ENCODE results near the gene ST6GALNAC2. TPM values are rescaled to one million over a fixed set of nuclear protein-coding genes. Genes with fewer than 3 reads are reported as not detected.
A peak's percentile ranks its signal among the peaks of the same experiment; 100 is the strongest.

ST6GALNAC2 gene
- total and polyA plus RNA-seq, 12 donors = 0.50 to 37.8 (median 5.6) TPM

DNA sequence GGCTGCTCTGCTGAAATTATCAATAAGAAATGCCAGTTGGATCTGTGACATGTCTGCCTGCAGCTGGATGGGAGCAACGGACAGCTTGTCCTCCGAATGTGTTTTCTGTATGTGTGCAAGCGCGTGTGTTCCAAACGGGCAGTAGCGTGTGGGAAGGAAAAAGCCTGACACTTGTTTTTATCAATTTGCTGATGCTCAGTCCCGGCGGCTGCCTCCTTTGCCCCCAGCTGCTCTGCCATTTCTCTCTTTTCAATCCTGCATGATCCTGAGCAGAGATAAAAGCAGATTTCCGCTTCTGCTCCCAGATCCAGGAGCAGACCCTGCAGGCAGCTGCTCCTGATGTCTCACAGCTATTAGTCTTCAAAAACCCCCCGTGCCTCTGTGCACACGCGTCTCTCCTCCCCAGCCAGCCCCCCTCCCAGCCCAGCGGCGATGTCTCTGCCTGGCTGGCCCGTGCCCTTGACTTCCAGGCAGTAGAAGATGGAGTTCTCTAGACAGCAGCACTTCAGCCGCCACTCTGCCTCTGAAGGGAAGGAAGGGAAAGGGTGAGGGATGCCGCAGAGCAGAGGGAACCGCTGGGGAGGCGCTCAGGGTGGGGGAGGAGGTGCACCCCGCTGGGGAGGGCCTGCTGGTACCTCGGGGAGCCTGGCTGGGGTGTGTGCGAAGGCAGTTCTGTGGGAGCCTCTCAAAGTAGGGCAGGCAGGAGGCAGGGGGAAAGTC is 41.7 kb downstream of the ST6GALNAC2 start:
- 15 to 33% (median 22%) methylated on average over 13 to 22 of the region's 22 CpGs for WGBS, 4 donors
- no peaks in the 10 kb centered on the region for H3K27me3 ChIP-seq
- H3K9me3 ChIP-seq (replicated peaks in 1 of 3) = no peaks in the 10 kb centered on the region
- peaks cover 30 to 63% of the 10 kb centered on the region in 2 donors for H3K4me1 ChIP-seq (replicated peaks in 1 of 2)
- H3K4me3 ChIP-seq = no peak overlapping the region
- peak overlapping the region in 3 of 5 donors; percentile 19 to 71 (median 60) for H3K27ac ChIP-seq
- intact Hi-C loops (cut with DNase I) = no loop called here
- no peaks in the 10 kb centered on the region for H3K36me3 ChIP-seq (replicated peaks in 1 of 2)
- peak in 1 of 7 donors; percentile 76 for DNase-seq
- no peak for TF ChIP-seq POLR2A (IDR thresholded peaks at IDR 0.05)
- TF ChIP-seq, protein P1, sequence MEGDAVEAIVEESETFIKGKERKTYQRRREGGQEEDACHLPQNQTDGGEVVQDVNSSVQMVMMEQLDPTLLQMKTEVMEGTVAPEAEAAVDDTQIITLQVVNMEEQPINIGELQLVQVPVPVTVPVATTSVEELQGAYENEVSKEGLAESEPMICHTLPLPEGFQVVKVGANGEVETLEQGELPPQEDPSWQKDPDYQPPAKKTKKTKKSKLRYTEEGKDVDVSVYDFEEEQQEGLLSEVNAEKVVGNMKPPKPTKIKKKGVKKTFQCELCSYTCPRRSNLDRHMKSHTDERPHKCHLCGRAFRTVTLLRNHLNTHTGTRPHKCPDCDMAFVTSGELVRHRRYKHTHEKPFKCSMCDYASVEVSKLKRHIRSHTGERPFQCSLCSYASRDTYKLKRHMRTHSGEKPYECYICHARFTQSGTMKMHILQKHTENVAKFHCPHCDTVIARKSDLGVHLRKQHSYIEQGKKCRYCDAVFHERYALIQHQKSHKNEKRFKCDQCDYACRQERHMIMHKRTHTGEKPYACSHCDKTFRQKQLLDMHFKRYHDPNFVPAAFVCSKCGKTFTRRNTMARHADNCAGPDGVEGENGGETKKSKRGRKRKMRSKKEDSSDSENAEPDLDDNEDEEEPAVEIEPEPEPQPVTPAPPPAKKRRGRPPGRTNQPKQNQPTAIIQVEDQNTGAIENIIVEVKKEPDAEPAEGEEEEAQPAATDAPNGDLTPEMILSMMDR (IDR thresholded peaks at IDR 0.05) = no peak

DNA sequence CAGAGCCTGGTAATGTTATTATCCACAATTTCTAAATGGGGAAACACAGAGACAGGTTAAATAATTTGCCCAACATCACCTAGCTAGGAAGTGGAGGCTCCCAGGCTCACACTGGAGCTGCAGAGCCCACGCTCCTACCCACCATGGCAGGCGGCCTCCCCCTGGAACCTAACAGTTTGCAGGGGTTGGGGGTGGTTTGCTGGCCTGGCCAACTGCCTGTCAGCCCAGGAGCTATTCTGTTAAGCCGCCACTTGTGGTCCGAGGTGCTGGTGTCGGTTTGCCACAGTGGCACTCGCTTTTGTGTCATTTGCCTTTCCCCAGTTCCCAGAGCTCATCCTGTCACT is 42.2 kb downstream of the ST6GALNAC2 start:
- no peak for DNase-seq
- H3K27me3 ChIP-seq = no peaks in the 10 kb centered on the region
- no peaks in the 10 kb centered on the region for H3K9me3 ChIP-seq (replicated peaks in 1 of 3)
- H3K4me3 ChIP-seq = no peak overlapping the region
- H3K27ac ChIP-seq = peak overlapping the region in 2 of 5 donors; percentile 60 to 71
- WGBS, 4 donors = 58 to 68% (median 65%) methylated on average over 2 to 6 of the region's 6 CpGs
- intact Hi-C loops (cut with DNase I) = no loop called here
- peaks cover 30 to 64% of the 10 kb centered on the region in 2 donors for H3K4me1 ChIP-seq (replicated peaks in 1 of 2)
- TF ChIP-seq POLR2A (IDR thresholded peaks at IDR 0.05) = no peak
- TF ChIP-seq, protein P1 (IDR thresholded peaks at IDR 0.05) = no peak
- no peaks in the 10 kb centered on the region for H3K36me3 ChIP-seq (replicated peaks in 1 of 2)

DNA sequence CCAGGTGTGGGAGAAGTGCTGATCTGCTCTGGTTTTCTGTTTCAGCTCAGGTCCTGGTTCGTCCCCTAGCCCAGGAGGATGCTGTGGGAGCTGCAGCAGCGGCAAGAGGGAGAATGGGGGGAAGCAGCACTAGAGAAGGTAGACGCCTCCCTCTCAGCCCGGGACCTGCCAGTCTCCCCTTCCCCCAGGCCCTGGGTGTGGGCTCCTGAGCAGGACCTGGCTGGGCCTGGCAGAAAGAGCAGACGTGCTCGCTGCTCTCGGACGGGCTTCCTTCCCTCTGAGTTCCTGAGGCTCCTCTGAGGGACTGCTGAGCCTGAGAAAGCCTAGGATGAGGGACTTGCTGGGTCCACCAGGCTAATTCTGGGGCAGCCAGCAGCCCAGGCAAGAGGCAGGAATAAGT is 42.7 kb downstream of the ST6GALNAC2 start:
- H3K4me3 ChIP-seq = no peak overlapping the region
- intact Hi-C loops (cut with DNase I) = no loop called here
- H3K27me3 ChIP-seq = peaks cover 2% of the 10 kb centered on the region
- DNase-seq = no peak
- H3K4me1 ChIP-seq (replicated peaks in 1 of 2) = peaks cover 30 to 69% of the 10 kb centered on the region in 2 donors
- WGBS, 4 donors = 59 to 90% (median 80%) methylated on average over 7 to 8 of the region's 8 CpGs
- H3K36me3 ChIP-seq (replicated peaks in 1 of 2) = no peaks in the 10 kb centered on the region
- peak overlapping the region in 1 of 5 donors; percentile 71 for H3K27ac ChIP-seq
- H3K9me3 ChIP-seq (replicated peaks in 1 of 3) = no peaks in the 10 kb centered on the region
- TF ChIP-seq POLR2A (IDR thresholded peaks at IDR 0.05) = no peak
- TF ChIP-seq, protein P1 (IDR thresholded peaks at IDR 0.05) = no peak

DNA sequence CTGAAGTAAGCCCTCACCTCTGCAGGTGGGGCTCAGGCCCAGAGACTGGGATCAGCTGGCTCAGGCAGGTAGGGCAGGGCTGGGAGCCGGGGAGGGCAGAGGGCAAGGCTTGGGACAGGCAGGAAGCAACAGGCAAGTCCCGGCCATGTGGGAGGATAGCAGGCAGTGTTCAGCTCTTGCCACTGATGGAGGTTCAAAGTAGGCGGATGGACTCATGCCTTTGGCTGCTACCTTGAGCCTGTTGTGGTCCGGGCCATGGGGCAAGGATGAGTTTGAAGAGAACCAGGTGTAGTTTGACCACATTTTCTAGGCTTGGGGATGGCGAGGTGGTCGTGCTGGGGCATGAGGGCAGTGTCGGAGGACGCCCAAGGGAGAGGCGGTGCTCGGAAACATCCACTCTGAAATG is 43.1 kb downstream of the ST6GALNAC2 start:
- Histone ChIP-seq H3K27me3 (peaks cover 5% of the 10 kb centered on the region), H3K36me3 (replicated peaks in 1 of 2) (no peaks in the 10 kb centered on the region), H3K4me3 (no peak overlapping the region), H3K27ac (peak overlapping the region in 1 of 5 donors; percentile 71), H3K9me3 (replicated peaks in 1 of 3) (no peaks in the 10 kb centered on the region), H3K4me1 (replicated peaks in 1 of 2) (peaks cover 30 to 72% of the 10 kb centered on the region in 2 donors)
- WGBS, 4 donors = 71 to 79% (median 76%) methylated on average over 7 to 10 of the region's 10 CpGs
- intact Hi-C loops (cut with DNase I) = no loop called here
- DNase-seq = no peak
- TF ChIP-seq, protein P1 (IDR thresholded peaks at IDR 0.05) = no peak
- TF ChIP-seq POLR2A (IDR thresholded peaks at IDR 0.05) = no peak

Data from adrenal gland (tissue), 12 donors.